ENCODE measurements around the gene TRAPPC3. TPM values are rescaled to one million over a fixed set of nuclear protein-coding genes. Genes with fewer than 3 reads are reported as not detected.

Gene TRAPPC3
- total and polyA plus RNA-seq, 9 of the 15 experiments (the other 6 are each of a cell fraction or from before 2014, with no cell fraction given): 20.6 to 141 (median 112) TPM

- DNase-seq (ENCODE audit: extremely low read depth in 1 of 4, low spot score in 3 of 4): peak; percentile 71 to 83 (median 78)
- no peaks in the 10 kb centered on the region for H3K9me3 ChIP-seq (replicated peaks; ENCODE audit: control insufficient read depth, insufficient read depth, low read depth, low read length)
- no peaks in the 10 kb centered on the region for H3K79me2 ChIP-seq (ENCODE audit: control insufficient read depth, insufficient read depth, low read length)
- H3K9ac ChIP-seq (ENCODE audit: insufficient read depth in 1 of 2, low read depth in 2 of 2, low read length in 2 of 2): peak overlapping the region in 1 of 2 experiments; percentile 80; a peak in 2 of 4 replicates
- in situ Hi-C loops (cut with MboI): no loop called here
- H4K20me1 ChIP-seq (replicated peaks; ENCODE audit: control insufficient read depth, insufficient read depth, low read length): no peaks in the 10 kb centered on the region
- H3K4me1 ChIP-seq (replicated peaks in 1 of 2; ENCODE audit: control insufficient read depth in 2 of 2, insufficient read depth in 2 of 2, low read length in 2 of 2): peaks cover 16 to 42% of the 10 kb centered on the region in 2 experiments
- 24% methylated on average over 11 of the region's 11 CpGs for WGBS (ENCODE audit: insufficient coverage, low coverage, missing lambda C conversion rate)
- H3K9me1 ChIP-seq (ENCODE audit: control insufficient read depth, insufficient read depth, low read length): no peaks in the 10 kb centered on the region
- 0 out of 2 replicates have a peak overlapping the region, but pooled peaks have one; percentile 23 for H2AFZ ChIP-seq (ENCODE audit: low read depth, low read length)
- no peaks in the 10 kb centered on the region for H3K36me3 ChIP-seq (ENCODE audit: control insufficient read depth, insufficient read depth, low read length)
- no TSS peak for BruUV-seq (replicated peaks)
- ChIA-PET CTCF (ENCODE audit: low intra/inter-chr PET ratio) (no interaction called here), POLR2A (interaction anchor here (0.6 to 2.3 kb wide), 10 partner anchors 10 to 239 kb away, joined by 3 to 19 read pairs (median 4); partner anchors contain the start of genes SH3D21 and TRAPPC3)
- 0 out of 5 replicates have a peak, but pooled peaks cover 0 to 4% of the 10 kb centered on the region in 2 experiments for H3K27me3 ChIP-seq (ENCODE audit: control insufficient read depth in 2 of 2, insufficient read depth in 2 of 2, low read length in 2 of 2)
- H3K27ac ChIP-seq (ENCODE audit: extremely low read depth, low read depth, low read length): no peak overlapping the region
- intact Hi-C loops (cut with micrococcal nuclease): no loop called here
- peak overlapping the region; percentile 41 for H3K4me2 ChIP-seq (ENCODE audit: insufficient read depth, low read length)
- no peak overlapping the region for H3K4me3 ChIP-seq
- FAIRE-seq: peak; percentile 70
- peak; percentile 65 for ATAC-seq
- TF ChIP-seq POLR2H (tag; IDR thresholded peaks at IDR 0.05; ENCODE audit: low read depth) (no peak), NFE2 (IDR thresholded peaks at IDR 0.05; ENCODE audit: low read depth) (no peak), ZNF316 (IDR thresholded peaks at IDR 0.05) (no peak), NFIC (IDR thresholded peaks at IDR 0.05) (peak; percentile 30; the same call in 1 of the 2 replicates), ZBTB9 (CRISPR knock-in tag; IDR thresholded peaks at IDR 0.05) (peak; percentile 59; the same call in 1 of the 2 replicates), PKNOX1 (IDR thresholded peaks at IDR 0.05) (peak; percentile 20; the same call in 1 of the 2 replicates), ZKSCAN1 (IDR thresholded peaks at IDR 0.05; ENCODE audit: low read depth, low read length) (0 out of 2 replicates have a peak, but pooled peaks have one; percentile 15), ZNF609 (CRISPR knock-in tag; IDR thresholded peaks at IDR 0.05; ENCODE audit: borderline replicate concordance) (no peak), SAFB2 (IDR thresholded peaks at IDR 0.05; ENCODE audit: borderline replicate concordance, low read depth, low read length, severe bottlenecking) (no peak), CHD2 (IDR thresholded peaks at IDR 0.05; ENCODE audit: low read depth, low read length) (no peak), NCOR1 (IDR thresholded peaks at IDR 0.05) (peak; percentile 58; the same call in 1 of the 2 replicates)
Observed at GRCh38 chr1:36128126-36128904, 21.0 kb downstream of the TRAPPC3 start.

All from K562 (cell line).